GM18873 (cell line): Measurements from ENCODE around the gene VMO1.

Experiments used
- ATAC-seq: cut with Tn5 transposase; IDR thresholded peaks from one replicate; pipeline ENCODE4 v1.9.1; 2021; ENCODE audit warnings: mild to moderate bottlenecking, moderate library complexity, moderate number of reproducible peaks; ENCODE audit not compliant: unreplicated experiment, low FRiP score

Gene VMO1

DNA sequence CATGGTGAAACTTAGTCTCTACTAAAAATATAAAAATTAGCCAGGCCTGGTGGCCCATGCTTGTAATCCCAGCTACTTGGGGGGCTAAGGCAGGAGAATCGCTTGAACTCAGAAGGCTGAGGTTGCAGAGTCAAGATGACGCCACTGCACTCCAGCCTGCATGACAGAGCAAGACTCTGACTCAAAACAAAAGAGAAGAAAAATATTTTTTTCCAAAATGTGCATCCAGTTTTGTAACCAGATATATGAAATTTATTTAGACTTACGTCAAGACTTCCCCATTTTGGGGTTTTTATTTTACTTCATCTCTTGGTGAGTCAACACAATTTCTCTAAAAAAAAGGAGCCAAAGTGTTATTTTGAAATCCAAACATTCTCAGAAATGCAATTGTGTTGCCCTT lies 20.0 kb downstream of the VMO1 start:
- ATAC-seq = no peak

DNA sequence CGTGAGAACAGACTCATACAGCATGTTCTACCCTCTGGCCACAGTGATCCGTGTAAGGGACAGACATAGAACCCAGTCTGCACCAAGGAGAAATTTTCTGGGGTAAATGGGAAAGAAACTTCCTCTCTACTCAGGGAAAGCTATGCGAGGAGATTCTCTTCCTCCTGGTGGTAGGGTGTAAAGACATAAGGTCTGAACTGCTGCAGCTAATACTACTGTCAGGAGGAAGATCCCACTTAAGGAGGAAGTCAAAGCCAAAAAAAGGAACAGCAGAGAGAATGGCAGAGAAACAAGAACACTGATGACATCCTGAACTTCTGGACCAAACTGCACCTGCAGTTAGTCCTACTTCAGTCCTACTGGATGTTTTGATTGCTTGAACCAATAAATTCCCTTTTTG lies 21.6 kb downstream of the VMO1 start:
- no peak for ATAC-seq

DNA sequence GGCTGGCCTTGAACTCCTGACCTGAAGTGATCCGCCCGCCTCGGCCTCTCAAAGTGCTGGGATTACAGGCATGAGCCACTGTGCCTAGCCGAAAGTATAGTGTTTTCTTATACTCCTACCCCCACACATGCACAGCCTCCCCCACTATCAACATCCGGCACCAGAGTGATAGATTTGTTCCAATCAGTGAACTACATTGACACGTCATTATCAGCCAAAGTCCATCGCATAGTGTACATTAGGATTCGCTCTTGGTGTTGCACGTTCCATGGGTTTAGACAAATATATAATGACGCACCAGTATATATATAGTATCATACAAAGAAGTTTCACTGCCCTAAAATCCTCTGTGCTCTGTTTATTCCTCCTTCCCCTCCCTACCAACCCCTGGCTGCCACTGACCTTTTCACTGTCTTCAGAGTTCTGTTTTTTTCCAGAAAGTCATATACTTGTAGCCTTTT lies 26.4 kb downstream of the VMO1 start:
- ATAC-seq = no peak

DNA sequence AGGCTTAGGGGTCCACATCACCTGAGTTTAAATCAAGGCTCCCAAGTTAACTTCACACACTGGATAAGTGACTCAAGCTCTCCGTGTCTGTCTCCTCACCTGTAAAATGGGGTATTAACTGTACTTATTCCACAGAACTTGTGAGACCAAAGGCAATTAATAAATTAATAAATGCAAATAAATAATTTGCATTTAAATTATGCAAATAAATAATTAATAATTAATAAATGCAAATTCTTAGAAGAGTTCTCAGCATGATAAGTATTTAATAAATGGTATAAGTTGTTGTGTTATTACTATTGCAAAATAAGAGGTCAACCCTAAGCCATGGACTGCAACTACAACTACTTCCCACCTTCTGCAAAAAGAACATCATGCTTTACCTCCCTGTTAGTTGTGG lies 32.8 kb downstream of the VMO1 start:
- no peak for ATAC-seq

DNA sequence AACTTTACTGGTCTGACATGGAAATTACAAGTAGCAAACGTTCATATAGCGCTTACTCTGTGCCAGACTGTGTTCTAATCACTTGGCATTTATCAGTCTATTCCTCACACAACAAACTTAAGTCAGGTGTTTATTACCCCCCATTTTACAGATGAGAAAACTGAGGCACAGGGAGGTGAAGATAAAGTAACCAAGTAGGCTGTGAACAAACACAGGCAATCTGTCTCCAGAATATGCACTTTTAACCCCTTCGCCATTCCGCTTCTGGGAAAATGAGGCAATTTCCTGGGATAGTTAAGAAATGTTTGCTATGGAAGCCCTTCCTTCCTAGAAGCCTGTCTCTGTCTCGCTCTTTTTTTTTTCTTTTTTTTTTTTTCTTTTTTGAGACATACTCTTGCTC lies 34.2 kb downstream of the VMO1 start:
- ATAC-seq = no peak

DNA sequence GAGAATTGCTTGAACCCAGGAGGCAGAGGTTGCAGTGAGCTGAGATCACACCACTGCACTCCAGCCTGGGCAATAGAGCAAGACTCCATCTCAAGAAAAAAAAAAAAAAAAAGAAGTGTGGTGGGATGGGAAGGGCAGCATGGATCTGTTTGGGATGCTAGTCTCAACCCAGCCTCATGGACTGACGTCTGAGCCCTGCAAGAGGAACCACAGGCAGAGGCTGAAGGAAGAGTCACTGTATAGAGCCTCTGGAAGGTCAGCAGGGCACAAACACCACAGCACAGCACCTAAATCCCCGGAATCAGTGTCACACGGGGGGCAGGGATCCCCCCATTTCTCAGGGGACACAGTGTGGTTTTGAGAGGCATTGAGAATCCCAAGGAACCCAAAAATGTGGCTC lies 35.6 kb downstream of the VMO1 start:
- no peak for ATAC-seq

- ATAC-seq = no peak
Observed at GRCh38 chr17:4748686-4749085, 37.5 kb downstream of the VMO1 start.

DNA sequence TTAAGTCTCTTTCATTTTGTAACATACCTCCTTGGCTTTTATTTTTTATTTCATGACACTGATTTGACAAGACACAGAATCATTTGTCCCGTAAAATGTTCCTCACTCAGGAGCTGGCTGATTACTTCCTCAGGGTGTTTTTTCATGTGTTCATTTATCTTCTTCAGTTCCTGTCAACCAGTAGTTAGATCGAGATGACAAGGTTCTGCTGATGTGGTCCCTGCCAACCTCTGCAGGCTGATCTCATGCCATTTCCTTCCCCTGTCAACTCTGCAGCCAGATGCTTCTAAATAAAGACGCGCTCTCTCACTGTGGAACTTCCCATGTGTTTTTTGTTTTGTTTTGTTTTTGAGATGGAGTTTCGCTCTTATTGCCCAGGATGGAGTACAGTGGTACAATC lies 38.3 kb downstream of the VMO1 start:
- ATAC-seq = no peak

GRCh38 chr17:4744999-4745969 lies 40.9 kb downstream of the VMO1 start:
- ATAC-seq = no peak

DNA sequence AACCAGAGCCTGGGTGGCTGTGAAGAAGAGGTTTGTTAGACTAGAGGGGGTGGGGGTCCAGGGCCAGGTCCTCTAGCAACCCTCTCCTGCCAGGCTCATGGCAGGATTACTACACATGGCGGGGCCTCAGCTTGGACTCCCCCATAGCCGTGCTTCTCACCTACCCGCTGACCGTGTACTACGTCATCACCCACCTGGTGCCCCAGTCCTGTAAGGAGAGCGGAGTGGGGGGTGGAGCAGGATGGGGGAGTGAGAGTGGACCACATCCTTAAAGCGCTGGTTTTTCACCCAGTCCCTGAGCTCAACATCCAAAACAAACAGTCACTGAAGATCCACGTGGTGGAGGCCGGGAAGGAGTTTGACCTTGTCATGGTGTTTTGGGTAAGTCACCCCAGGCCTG lies 42.3 kb downstream of the VMO1 start:
- ATAC-seq = no peak

DNA sequence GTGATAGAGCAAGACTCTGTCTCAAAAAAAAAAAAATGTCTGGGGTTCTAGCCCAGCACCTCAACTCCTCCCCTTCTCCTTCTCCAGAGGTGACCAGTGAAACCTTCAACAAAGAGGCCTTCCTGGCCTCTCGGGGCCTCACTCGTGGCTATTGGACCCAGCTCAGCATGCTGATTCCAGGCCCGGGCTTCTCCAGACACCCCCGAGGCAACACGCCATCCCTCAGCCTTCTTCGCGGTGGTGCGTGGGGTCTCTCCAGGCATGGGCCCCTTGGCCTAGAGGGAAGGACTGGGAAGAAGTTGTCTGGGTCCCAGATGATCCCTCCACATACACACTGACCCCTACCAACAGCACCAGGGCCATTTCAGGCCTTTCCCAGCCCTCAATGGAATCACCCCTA lies 42.9 kb downstream of the VMO1 start:
- ATAC-seq = no peak

GRCh38 chr17:4742629-4743028 lies 43.5 kb downstream of the VMO1 start:
- ATAC-seq = no peak

GRCh38 chr17:4742133-4742532 lies 44.0 kb downstream of the VMO1 start:
- no peak for ATAC-seq

DNA sequence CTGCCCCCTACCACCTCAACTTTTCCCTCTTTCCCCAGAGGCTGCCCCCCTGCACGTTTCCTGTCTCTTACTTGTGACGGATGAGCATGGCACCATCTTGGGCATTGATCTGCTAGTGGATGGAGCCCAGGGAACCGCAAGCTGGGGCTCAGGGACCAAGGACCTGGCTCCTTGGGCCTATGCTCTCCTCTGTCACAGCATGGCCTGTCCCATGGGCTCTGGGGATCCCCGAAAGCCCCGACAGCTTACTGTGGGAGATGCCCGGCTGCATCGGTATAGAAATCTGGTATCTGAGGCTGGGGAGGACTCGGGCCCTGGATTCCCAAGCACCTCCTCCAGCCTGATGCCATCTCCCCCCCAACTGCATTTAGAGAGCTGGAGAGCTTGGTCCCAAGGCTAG lies 44.6 kb downstream of the VMO1 start:
- no peak for ATAC-seq

- ATAC-seq = no peak
Observed at GRCh38 chr17:4740584-4740983, 45.6 kb downstream of the VMO1 start.

DNA sequence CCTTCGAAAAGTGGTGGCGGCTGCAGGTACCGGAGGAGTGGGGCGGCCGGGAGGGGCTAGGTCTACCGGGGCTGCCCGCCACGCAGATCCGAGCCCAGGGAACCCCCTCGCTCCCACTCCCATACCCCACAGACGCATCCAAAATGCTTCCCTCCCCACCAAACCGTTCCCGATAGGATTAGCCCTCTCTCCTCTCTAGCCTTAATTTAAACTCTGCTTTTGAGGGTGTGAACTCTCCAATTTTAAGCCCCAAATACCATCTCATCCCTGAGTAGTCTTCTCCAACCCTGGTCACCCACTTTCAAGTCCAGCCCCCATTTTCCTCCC lies 46.2 kb downstream of the VMO1 start:
- no peak for ATAC-seq

- ATAC-seq = no peak
Observed at GRCh38 chr17:4739122-4740024, 46.8 kb downstream of the VMO1 start, which contains the start of the genes CXCL16 and ZMYND15. Gene CXCL16 (minus strand): TSS chr17:4739928. CDS start chr17:4739339, 589 bp downstream. Gene ZMYND15 (plus strand): TSS chr17:4739833. CDS start chr17:4740549, 716 bp downstream.

- ATAC-seq = no peak
Observed at GRCh38 chr17:4738136-4739121, 47.7 kb downstream of the VMO1 start.

DNA sequence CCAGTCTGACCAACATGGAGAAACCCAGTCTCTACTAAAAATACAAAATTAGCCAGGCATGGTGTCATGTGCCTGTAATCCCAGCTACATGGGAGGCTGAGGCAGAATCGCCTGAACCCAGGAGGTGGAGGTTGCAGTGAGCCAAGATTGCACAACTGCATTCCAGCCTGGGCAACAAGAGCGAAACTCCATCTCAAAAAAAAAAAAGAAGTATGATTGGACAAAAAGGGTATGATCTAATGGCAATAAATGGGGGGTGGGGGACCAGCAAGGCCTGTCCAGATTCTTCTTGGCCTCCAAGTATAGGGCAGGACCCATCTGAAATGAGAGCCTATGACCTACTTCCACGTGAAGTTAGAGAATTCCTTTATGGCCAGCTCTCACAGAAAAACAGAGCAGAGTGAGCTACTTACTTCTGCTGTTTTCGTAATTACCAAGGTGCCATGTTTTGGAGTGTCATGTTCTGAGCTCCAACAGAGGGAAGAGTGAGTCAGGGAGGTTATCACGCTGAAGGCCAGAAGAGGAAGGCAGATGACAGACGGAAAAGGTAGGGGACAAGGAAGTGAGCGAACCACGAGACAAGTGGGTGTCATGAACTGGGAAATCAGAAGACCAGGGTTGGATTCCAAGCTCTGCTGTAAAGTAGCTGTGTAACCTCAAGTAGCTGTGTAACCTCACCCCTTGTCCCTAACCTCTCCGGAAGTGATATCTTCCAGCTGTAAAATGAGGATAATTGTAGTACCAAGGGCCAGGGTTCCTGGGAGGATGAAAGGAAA lies 50.1 kb downstream of the VMO1 start:
- ATAC-seq = no peak
